HTERT RPE-1 (cell line): ENCODE results near the gene BLNK.

Experiments used
- in situ Hi-C: fragments of 300-500 bp; cut with MboI; formaldehyde crosslinking; loops from 4 replicates; pipeline ENCODE4 v1.14.3; 2020; ENCODE audit warnings: low sequenced_read_pairs

The BLNK gene

DNA sequence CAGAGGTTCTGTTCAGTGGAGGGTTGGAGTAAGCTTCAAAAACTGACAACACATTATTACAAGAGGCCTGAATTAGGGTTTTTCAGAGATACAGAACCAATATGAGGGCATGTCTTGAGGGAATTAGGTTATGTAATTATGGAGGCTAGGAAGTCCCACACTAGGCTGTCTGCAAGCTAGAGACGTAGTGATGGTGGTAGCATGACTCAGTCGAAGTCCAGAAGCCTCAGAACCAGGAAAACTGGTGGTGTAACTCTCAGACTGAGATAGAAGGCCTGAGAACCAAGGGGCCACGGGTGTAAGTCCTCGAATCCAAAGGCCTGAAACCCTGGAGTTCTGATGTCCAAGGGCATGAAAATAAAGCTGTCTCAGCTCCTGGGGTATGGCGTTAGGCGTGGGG is 105.6 kb downstream of the BLNK start:
- in situ Hi-C loops, result no loop called here

DNA sequence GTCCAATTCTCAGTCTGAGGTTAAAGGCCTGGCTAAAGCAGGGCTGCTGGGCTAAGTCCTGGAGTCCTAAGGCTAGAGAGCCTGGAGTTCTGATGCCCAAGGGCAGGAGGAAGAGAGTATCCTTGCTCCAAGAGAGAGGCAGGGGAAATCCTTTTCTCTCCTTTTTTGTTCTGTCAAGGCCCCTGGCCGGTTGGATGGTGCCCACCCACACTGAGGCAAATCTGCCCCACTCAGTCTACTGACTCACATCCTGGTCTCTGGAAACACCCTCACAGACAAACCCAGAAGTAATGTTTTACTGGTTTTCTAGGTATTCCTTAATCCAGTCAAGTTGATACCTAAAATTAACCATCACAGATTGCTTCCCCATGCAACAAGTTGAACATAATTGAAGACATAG is 118.3 kb downstream of the BLNK start:
- in situ Hi-C loops, result no loop called here

DNA sequence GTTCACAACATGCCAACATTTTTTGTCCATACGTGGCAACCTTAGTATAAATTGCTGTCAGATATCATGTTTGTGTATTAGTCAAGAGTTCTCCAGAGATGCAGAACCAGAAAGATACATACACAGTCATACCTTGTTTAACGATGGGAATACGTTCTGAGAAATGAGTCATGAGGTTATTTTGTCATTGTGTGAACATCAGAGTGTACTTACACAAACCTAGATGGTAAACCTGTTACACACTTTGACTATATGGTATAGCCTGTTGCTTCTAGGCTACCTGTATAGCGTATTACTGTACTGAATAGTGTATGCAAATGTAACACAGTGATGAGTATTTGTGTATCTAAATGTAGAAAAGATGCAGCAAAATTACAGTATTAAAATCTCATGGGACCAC is 118.9 kb downstream of the BLNK start:
- in situ Hi-C loops, result no loop called here
